ENCODE measurements around the gene CAMSAP1. TPM values are rescaled to one million over a fixed set of nuclear protein-coding genes. Genes with fewer than 3 reads are reported as not detected.
"Not testable (repeated sequence)": the region's sequence is repeated elsewhere in the genome, so short reads cannot be mapped to it uniquely, and the experiment has no call there.

CAMSAP1 gene
- 10 to 100 TPM; 38.1 to 40.6 TPM for total RNA-seq

- Mint-ChIP-seq H3K36me3 (peaks cover 44 to 59% of the 10 kb centered on the region in 2 donors), H3K9me3 (peaks cover 10 to 20% of the 10 kb centered on the region in 2 donors), H3K27ac (peak within 1 kb of the TSS; percentile 84 to 98)
- DNase-seq (ENCODE audit: low spot score in 2 of 2) (peak; percentile 93 to 96), ATAC-seq (peak; percentile 75)
Observed at GRCh38 chr9:135907431-135908092, at the start of gene CAMSAP1. Gene CAMSAP1 (minus strand): TSS chr9:135907546. CDS start chr9:135907159, 387 bp downstream.

GRCh38 chr9:135956802-135957174 lies 49.4 kb upstream of the CAMSAP1 start:
- ATAC-seq = no peak
- DNase-seq (ENCODE audit: low spot score in 2 of 2) = no peak
- H3K27ac Mint-ChIP-seq = peak overlapping the region in 1 of 2 donors; percentile 50
- H3K9me3 Mint-ChIP-seq = no peaks in the 10 kb centered on the region
- H3K36me3 Mint-ChIP-seq = peaks cover 11 to 13% of the 10 kb centered on the region in 2 donors

GRCh38 chr9:135955934-135956801 lies 48.8 kb upstream of the CAMSAP1 start:
- ATAC-seq (no peak), DNase-seq (ENCODE audit: low spot score in 2 of 2) (no peak)
- Mint-ChIP-seq H3K36me3 (peaks cover 11 to 13% of the 10 kb centered on the region in 2 donors), H3K27ac (peak overlapping the region in 1 of 2 donors; percentile 50), H3K9me3 (no peaks in the 10 kb centered on the region)

GRCh38 chr9:135952664-135953206 lies 45.4 kb upstream of the CAMSAP1 start:
- peaks cover 7 to 17% of the 10 kb centered on the region in 2 donors for H3K36me3 Mint-ChIP-seq

GRCh38 chr9:135951889-135952663 lies 44.7 kb upstream of the CAMSAP1 start:
- ATAC-seq = no peak
- DNase-seq (ENCODE audit: low spot score in 2 of 2) = no peak
- Mint-ChIP-seq H3K27ac (no peak overlapping the region), H3K36me3 (peaks cover 11 to 20% of the 10 kb centered on the region in 2 donors), H3K9me3 (no peaks in the 10 kb centered on the region)

More at GRCh38 chr9:135952664-135953206, 45.4 kb upstream of the CAMSAP1 start:
- no peak for DNase-seq (ENCODE audit: low spot score in 2 of 2)
- Mint-ChIP-seq H3K27ac (no peak overlapping the region), H3K9me3 (no peaks in the 10 kb centered on the region)
- no peak for ATAC-seq

GRCh38 chr9:135951310-135951709 lies 44.0 kb upstream of the CAMSAP1 start:
- not testable (repeated sequence) for ATAC-seq; H3K27ac Mint-ChIP-seq; H3K9me3 Mint-ChIP-seq; DNase-seq (ENCODE audit: low spot score in 2 of 2)
- peaks cover 14 to 20% of the 10 kb centered on the region in 2 donors for H3K36me3 Mint-ChIP-seq

- not testable (repeated sequence) for DNase-seq (ENCODE audit: low spot score in 2 of 2); ATAC-seq; H3K9me3 Mint-ChIP-seq; H3K27ac Mint-ChIP-seq
- H3K36me3 Mint-ChIP-seq = peaks cover 19 to 23% of the 10 kb centered on the region in 2 donors
Observed at GRCh38 chr9:135950841-135951240, 43.5 kb upstream of the CAMSAP1 start.

- H3K9me3 Mint-ChIP-seq = no peaks in the 10 kb centered on the region
- no peak overlapping the region for H3K27ac Mint-ChIP-seq
- peaks cover 25 to 29% of the 10 kb centered on the region in 2 donors for H3K36me3 Mint-ChIP-seq
- ATAC-seq (no peak), DNase-seq (ENCODE audit: low spot score in 2 of 2) (no peak)
Observed at GRCh38 chr9:135950135-135950682, 42.9 kb upstream of the CAMSAP1 start.

- H3K27ac Mint-ChIP-seq = no peak overlapping the region
- DNase-seq (ENCODE audit: low spot score in 2 of 2) (no peak), ATAC-seq (no peak)
- H3K9me3 Mint-ChIP-seq = no peaks in the 10 kb centered on the region
- peaks cover 29 to 31% of the 10 kb centered on the region in 2 donors for H3K36me3 Mint-ChIP-seq
Observed at GRCh38 chr9:135949501-135950134, 42.3 kb upstream of the CAMSAP1 start.

- Mint-ChIP-seq H3K36me3 (peaks cover 32 to 37% of the 10 kb centered on the region in 2 donors), H3K9me3 (no peaks in the 10 kb centered on the region), H3K27ac (peak overlapping the region in 1 of 2 donors; percentile 3)
- DNase-seq (ENCODE audit: low spot score in 2 of 2) (no peak), ATAC-seq (no peak)
Observed at GRCh38 chr9:135948968-135949367, 41.6 kb upstream of the CAMSAP1 start.

GRCh38 chr9:135948446-135948845 lies 41.1 kb upstream of the CAMSAP1 start:
- H3K36me3 Mint-ChIP-seq = peaks cover 32 to 43% of the 10 kb centered on the region in 2 donors
- ATAC-seq (no peak), DNase-seq (ENCODE audit: low spot score in 2 of 2) (no peak)
- no peak overlapping the region for H3K27ac Mint-ChIP-seq
- no peaks in the 10 kb centered on the region for H3K9me3 Mint-ChIP-seq

GRCh38 chr9:135947582-135947981 lies 40.2 kb upstream of the CAMSAP1 start:
- ATAC-seq (no peak), DNase-seq (ENCODE audit: low spot score in 2 of 2) (no peak)
- Mint-ChIP-seq H3K9me3 (no peaks in the 10 kb centered on the region), H3K27ac (peak overlapping the region in 1 of 2 donors; percentile 30), H3K36me3 (peaks cover 29 to 40% of the 10 kb centered on the region in 2 donors)

- H3K27ac Mint-ChIP-seq = peak overlapping the region in 1 of 2 donors; percentile 30
- peaks cover 26 to 40% of the 10 kb centered on the region in 2 donors for H3K36me3 Mint-ChIP-seq
- not testable (repeated sequence) for DNase-seq (ENCODE audit: low spot score in 2 of 2); H3K9me3 Mint-ChIP-seq; ATAC-seq
Observed at GRCh38 chr9:135947105-135947504, 39.8 kb upstream of the CAMSAP1 start.

GRCh38 chr9:135946392-135946994 lies 39.1 kb upstream of the CAMSAP1 start:
- H3K27ac Mint-ChIP-seq = peak overlapping the region in 1 of 2 donors; percentile 30
- peaks cover 32 to 40% of the 10 kb centered on the region in 2 donors for H3K36me3 Mint-ChIP-seq
- DNase-seq (ENCODE audit: low spot score in 2 of 2) = no peak
- no peak for ATAC-seq
- H3K9me3 Mint-ChIP-seq = no peaks in the 10 kb centered on the region

- no peak for ATAC-seq
- no peaks in the 10 kb centered on the region for H3K9me3 Mint-ChIP-seq
- no peak for DNase-seq (ENCODE audit: low spot score in 2 of 2)
- H3K27ac Mint-ChIP-seq = no peak overlapping the region
- peaks cover 32 to 40% of the 10 kb centered on the region in 2 donors for H3K36me3 Mint-ChIP-seq
Observed at GRCh38 chr9:135945969-135946368, 38.6 kb upstream of the CAMSAP1 start.
